Measurements from ENCODE around the gene AMY1B.
"Not testable (repeated sequence)": the region's sequence is repeated elsewhere in the genome, so short reads cannot be mapped to it uniquely, and the experiment has no call there.

The AMY1B gene

GRCh38 chr1:103696110-103696509 lies at the start of gene AMY1B:
TSS of gene AMY1B (minus strand) at chr1:103696210. CDS start at chr1:103695639, 571 bp downstream.
- not testable (repeated sequence) for H3K9me3 Mint-ChIP-seq; H3K4me1 Mint-ChIP-seq (ENCODE audit: low read depth); H3K36me3 Mint-ChIP-seq (ENCODE audit: low read depth); H3K4me3 Mint-ChIP-seq; H3K27ac Mint-ChIP-seq; H3K27me3 Mint-ChIP-seq

GRCh38 chr1:103745040-103745439 lies 49.0 kb upstream of the AMY1B start:
- H3K4me1 Mint-ChIP-seq (ENCODE audit: low read depth); H3K27ac Mint-ChIP-seq; H3K27me3 Mint-ChIP-seq; H3K36me3 Mint-ChIP-seq (ENCODE audit: low read depth); H3K4me3 Mint-ChIP-seq; H3K9me3 Mint-ChIP-seq: not testable (repeated sequence)

- not testable (repeated sequence) for H3K27me3 Mint-ChIP-seq; H3K9me3 Mint-ChIP-seq; H3K4me1 Mint-ChIP-seq (ENCODE audit: low read depth); H3K27ac Mint-ChIP-seq; H3K36me3 Mint-ChIP-seq (ENCODE audit: low read depth); H3K4me3 Mint-ChIP-seq
These were observed 48.4 kb upstream of the AMY1B start for GRCh38 chr1:103744449-103744848.

- not testable (repeated sequence) for H3K27me3 Mint-ChIP-seq; H3K36me3 Mint-ChIP-seq (ENCODE audit: low read depth); H3K9me3 Mint-ChIP-seq; H3K4me1 Mint-ChIP-seq (ENCODE audit: low read depth); H3K4me3 Mint-ChIP-seq; H3K27ac Mint-ChIP-seq
These were observed 42.0 kb upstream of the AMY1B start for GRCh38 chr1:103738031-103738430.

GRCh38 chr1:103735334-103735733 lies 39.3 kb upstream of the AMY1B start:
- H3K9me3 Mint-ChIP-seq; H3K27me3 Mint-ChIP-seq; H3K36me3 Mint-ChIP-seq (ENCODE audit: low read depth); H3K4me1 Mint-ChIP-seq (ENCODE audit: low read depth); H3K4me3 Mint-ChIP-seq; H3K27ac Mint-ChIP-seq: not testable (repeated sequence)

GRCh38 chr1:103721473-103721872 lies 25.5 kb upstream of the AMY1B start:
- H3K4me1 Mint-ChIP-seq (ENCODE audit: low read depth); H3K27me3 Mint-ChIP-seq: not testable (repeated sequence)

GRCh38 chr1:103717404-103717803 lies 21.4 kb upstream of the AMY1B start:
- not testable (repeated sequence) for H3K36me3 Mint-ChIP-seq (ENCODE audit: low read depth); H3K27me3 Mint-ChIP-seq; H3K27ac Mint-ChIP-seq

More at GRCh38 chr1:103721473-103721872, 25.5 kb upstream of the AMY1B start:
- not testable (repeated sequence) for H3K36me3 Mint-ChIP-seq (ENCODE audit: low read depth); H3K4me3 Mint-ChIP-seq; H3K27ac Mint-ChIP-seq; H3K9me3 Mint-ChIP-seq

GRCh38 chr1:103710381-103710780 lies 14.4 kb upstream of the AMY1B start:
- not testable (repeated sequence) for H3K4me3 Mint-ChIP-seq; H3K27me3 Mint-ChIP-seq; H3K27ac Mint-ChIP-seq; H3K9me3 Mint-ChIP-seq; H3K4me1 Mint-ChIP-seq (ENCODE audit: low read depth); H3K36me3 Mint-ChIP-seq (ENCODE audit: low read depth)

More at GRCh38 chr1:103717404-103717803, 21.4 kb upstream of the AMY1B start:
- H3K4me1 Mint-ChIP-seq (ENCODE audit: low read depth); H3K9me3 Mint-ChIP-seq; H3K4me3 Mint-ChIP-seq: not testable (repeated sequence)

- not testable (repeated sequence) for H3K9me3 Mint-ChIP-seq, H3K4me3 Mint-ChIP-seq, H3K27ac Mint-ChIP-seq
These were observed 11.7 kb upstream of the AMY1B start for GRCh38 chr1:103707670-103708069.

GRCh38 chr1:103701256-103701655 lies 5.2 kb upstream of the AMY1B start:
- not testable (repeated sequence) for H3K4me3 Mint-ChIP-seq; H3K36me3 Mint-ChIP-seq (ENCODE audit: low read depth); H3K4me1 Mint-ChIP-seq (ENCODE audit: low read depth); H3K27me3 Mint-ChIP-seq; H3K27ac Mint-ChIP-seq; H3K9me3 Mint-ChIP-seq

More at GRCh38 chr1:103707670-103708069, 11.7 kb upstream of the AMY1B start:
- H3K4me1 Mint-ChIP-seq (ENCODE audit: low read depth); H3K36me3 Mint-ChIP-seq (ENCODE audit: low read depth); H3K27me3 Mint-ChIP-seq: not testable (repeated sequence)

GRCh38 chr1:103700669-103701068 lies 4.7 kb upstream of the AMY1B start:
- not testable (repeated sequence) for H3K4me3 Mint-ChIP-seq; H3K27me3 Mint-ChIP-seq; H3K9me3 Mint-ChIP-seq; H3K36me3 Mint-ChIP-seq (ENCODE audit: low read depth); H3K4me1 Mint-ChIP-seq (ENCODE audit: low read depth); H3K27ac Mint-ChIP-seq

- not testable (repeated sequence) for H3K27ac Mint-ChIP-seq; H3K9me3 Mint-ChIP-seq; H3K4me3 Mint-ChIP-seq; H3K36me3 Mint-ChIP-seq (ENCODE audit: low read depth); H3K27me3 Mint-ChIP-seq; H3K4me1 Mint-ChIP-seq (ENCODE audit: low read depth)
These were observed 1.4 kb upstream of the AMY1B start for GRCh38 chr1:103697430-103697829.

- not testable (repeated sequence) for H3K9me3 Mint-ChIP-seq; H3K36me3 Mint-ChIP-seq (ENCODE audit: low read depth); H3K27me3 Mint-ChIP-seq; H3K4me1 Mint-ChIP-seq (ENCODE audit: low read depth); H3K27ac Mint-ChIP-seq; H3K4me3 Mint-ChIP-seq
These were observed 19.7 kb downstream of the AMY1B start for GRCh38 chr1:103676335-103676734.

- not testable (repeated sequence) for H3K4me1 Mint-ChIP-seq (ENCODE audit: low read depth); H3K9me3 Mint-ChIP-seq
These were observed 40.5 kb downstream of the AMY1B start, which contains the start of gene AMY1A for GRCh38 chr1:103655460-103655859. TSS of gene AMY1A (plus strand) at chr1:103655760. CDS start at chr1:103656331, 571 bp downstream.

GRCh38 chr1:103654133-103654532 lies 41.9 kb downstream of the AMY1B start:
- H3K9me3 Mint-ChIP-seq, result not testable (repeated sequence)

More at GRCh38 chr1:103655460-103655859, 40.5 kb downstream of the AMY1B start, which contains the start of gene AMY1A:
- H3K4me3 Mint-ChIP-seq; H3K27ac Mint-ChIP-seq; H3K36me3 Mint-ChIP-seq (ENCODE audit: low read depth); H3K27me3 Mint-ChIP-seq: not testable (repeated sequence)

GRCh38 chr1:103650889-103651288 lies 45.1 kb downstream of the AMY1B start:
- H3K4me3 Mint-ChIP-seq; H3K27me3 Mint-ChIP-seq; H3K27ac Mint-ChIP-seq; H3K36me3 Mint-ChIP-seq (ENCODE audit: low read depth); H3K9me3 Mint-ChIP-seq; H3K4me1 Mint-ChIP-seq (ENCODE audit: low read depth): not testable (repeated sequence)

More at GRCh38 chr1:103654133-103654532, 41.9 kb downstream of the AMY1B start:
- not testable (repeated sequence) for H3K27ac Mint-ChIP-seq; H3K36me3 Mint-ChIP-seq (ENCODE audit: low read depth); H3K4me3 Mint-ChIP-seq; H3K27me3 Mint-ChIP-seq; H3K4me1 Mint-ChIP-seq (ENCODE audit: low read depth)

- not testable (repeated sequence) for H3K27ac Mint-ChIP-seq; H3K9me3 Mint-ChIP-seq; H3K4me3 Mint-ChIP-seq; H3K36me3 Mint-ChIP-seq (ENCODE audit: low read depth); H3K4me1 Mint-ChIP-seq (ENCODE audit: low read depth); H3K27me3 Mint-ChIP-seq
These were observed 45.7 kb downstream of the AMY1B start for GRCh38 chr1:103650305-103650704.
